NCI-H2227 treated with DMSO at 0.1 percent for 48 hours (cell line): ENCODE results near the gene GCM1.

Experiments
- DNase-seq: peaks from one replicate; lab custom pipeline; 2025; lab: John Stamatoyannopoulos, UW

The GCM1 gene

GRCh38 chr6:53104916-53105315, 43.7 kb downstream of the GCM1 start:
- DNase-seq, result no peak

GRCh38 chr6:53103993-53104675, 44.5 kb downstream of the GCM1 start:
- DNase-seq, result peak; percentile 32

GRCh38 chr6:53101006-53101405, 47.6 kb downstream of the GCM1 start:
- no peak for DNase-seq

- no peak for DNase-seq
Observed at GRCh38 chr6:53100561-53100960, 48.1 kb downstream of the GCM1 start.

DNA sequence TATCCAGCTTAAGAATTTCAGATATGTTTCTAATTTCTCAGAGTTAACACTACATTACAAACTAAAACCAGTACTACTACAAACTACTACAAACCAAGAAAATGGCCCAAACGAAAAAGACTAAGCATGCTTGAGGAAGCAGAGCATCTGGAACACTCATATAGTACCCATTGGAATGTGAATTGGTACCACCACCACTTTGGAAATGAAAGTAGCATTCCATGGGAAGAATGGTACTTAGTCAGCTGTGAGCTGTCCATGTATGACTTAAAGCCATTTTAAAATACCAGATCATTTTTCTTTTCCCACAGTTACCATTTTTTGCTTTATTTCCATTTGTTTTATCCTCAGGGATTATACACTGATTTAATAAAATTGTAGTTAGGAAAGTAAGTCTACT, 52.9 kb downstream of the GCM1 start:
- no peak for DNase-seq

GRCh38 chr6:53095270-53095669, 53.4 kb downstream of the GCM1 start:
- DNase-seq, result no peak

- DNase-seq, result no peak
Observed at GRCh38 chr6:53090576-53090975, 58.1 kb downstream of the GCM1 start.

GRCh38 chr6:53089948-53090347, 58.7 kb downstream of the GCM1 start:
- no peak for DNase-seq

GRCh38 chr6:53086302-53086701, 62.3 kb downstream of the GCM1 start:
- no peak for DNase-seq

DNA sequence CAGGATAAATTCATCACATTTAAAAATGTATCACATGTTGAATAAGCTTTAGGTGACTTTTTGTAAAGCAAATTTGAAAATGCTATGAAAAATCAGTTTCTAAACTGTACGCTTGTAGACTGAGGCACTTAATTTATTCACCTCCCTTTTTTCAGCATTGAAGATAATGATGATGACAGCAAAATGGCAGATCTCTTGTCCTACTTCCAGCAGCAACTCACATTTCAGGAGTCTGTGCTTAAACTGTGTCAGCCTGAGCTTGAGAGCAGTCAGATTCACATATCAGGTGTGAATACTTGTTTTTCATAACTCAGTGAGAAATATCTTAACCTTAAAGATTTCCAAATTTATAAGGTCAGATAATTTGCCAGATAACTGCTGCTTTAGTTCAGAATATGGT, 67.8 kb downstream of the GCM1 start:
- no peak for DNase-seq
